Endothelial cell of umbilical vein (primary cell): ENCODE results near the gene SFMBT2.

ENCODE experiments used
- CTCF ChIP-seq, 2 donors: IDR thresholded peaks; 1 replicate in 1 of 2; 2 replicates in 1 of 2; pipeline ENCODE4 v1.5.1; 2011; ENCODE audit warnings: low read length in 2 of 2, mild to moderate bottlenecking in 2 of 2, moderate library complexity in 2 of 2, control low read depth in 1 of 2, inconsistent platforms in 1 of 2, low read depth in 1 of 2; ENCODE audit not compliant: insufficient read depth in 1 of 2; ENCODE audit errors: extremely low read depth in 1 of 2
- EZH2 ChIP-seq: IDR thresholded peaks from 2 replicates; pipeline ENCODE4 v1.6.1; 2012; ENCODE audit warnings: borderline replicate concordance, low read depth, mild to moderate bottlenecking, moderate library complexity, low read length, inconsistent platforms; ENCODE audit not compliant: severe bottlenecking
- FOS ChIP-seq: IDR thresholded peaks from 2 replicates; pipeline ENCODE4 v1.6.1; 2011; ENCODE audit warnings: mild to moderate bottlenecking, low read length, moderate library complexity, borderline replicate concordance; ENCODE audit not compliant: insufficient read depth
- JUN ChIP-seq: IDR thresholded peaks from 2 replicates; pipeline ENCODE4 v1.6.1; 2011; ENCODE audit warnings: borderline replicate concordance, low read depth; ENCODE audit not compliant: insufficient read length, insufficient read depth
- MAX ChIP-seq: IDR thresholded peaks from 2 replicates; pipeline ENCODE4 v1.6.1; 2011; ENCODE audit not compliant: insufficient read depth, insufficient read length
- POLR2A ChIP-seq: IDR thresholded peaks from 2 replicates; pipeline ENCODE4 v1.6.1; 2012; ENCODE audit warnings: low read depth, mild to moderate bottlenecking, control low read depth, low read length
- POLR2AphosphoS5 ChIP-seq: IDR thresholded peaks from 2 replicates; pipeline ENCODE4 v1.6.1; 2012; ENCODE audit warnings: low read depth, mild to moderate bottlenecking, control low read depth, low read length, moderate library complexity; ENCODE audit not compliant: insufficient read depth

GRCh38 chr10:7275761-7276440 is 134.9 kb downstream of the SFMBT2 start:
- TF ChIP-seq CTCF (IDR thresholded peaks at IDR 0.05; ENCODE audit: extremely low read depth in 1 of 2, insufficient read depth in 1 of 2, low read depth in 1 of 2, low read length in 2 of 2), result no peak
- no peak for TF ChIP-seq POLR2AphosphoS5
- TF ChIP-seq EZH2, result no peak
- no peak for TF ChIP-seq MAX
- no peak for TF ChIP-seq JUN
- TF ChIP-seq POLR2A, result no peak
- TF ChIP-seq FOS, result no peak
